ENCODE data around the gene DELE1. TPM values are rescaled to one million over a fixed set of nuclear protein-coding genes. Genes with fewer than 3 reads are reported as not detected.
"Not testable (repeated sequence)": the region's sequence is repeated elsewhere in the genome, so short reads cannot be mapped to it uniquely, and the experiment has no call there.

Gene DELE1
- total RNA-seq, 1 experiment from 2014 or later: 88.1 TPM

- intact Hi-C loops (cut with micrococcal nuclease): loop anchor here (1.0 kb wide), 2 partner anchors 71 to 256 kb away; no protein-coding TSS in a partner anchor
- H3K27me3 Mint-ChIP-seq (ENCODE audit: insufficient read depth, unreplicated experiment): peaks cover 48% of the 10 kb centered on the region
- no TSS peak for BruUV-seq (replicated peaks)
- CTCF ChIA-PET: interaction anchor here (0.6 to 20.1 kb wide), 38 partner anchors 9 to 1212 kb away, joined by 3 to 677 read pairs (median 4); partner anchors contain the start of genes DELE1, PCDH1, PCDH12 and RNF14
- POLR2A ChIA-PET: interaction anchor here (0.7 to 4.6 kb wide), 8 partner anchors 11 to 80 kb away, joined by 3 to 25 read pairs (median 6); partner anchors contain the start of genes PCDH1 and RNF14
- no peak overlapping the region for H3K27ac Mint-ChIP-seq (ENCODE audit: low read depth, unreplicated experiment)
- H3K4me3 Mint-ChIP-seq (ENCODE audit: unreplicated experiment): no peak overlapping the region
- peak; percentile 60 for TF ChIP-seq CTCF (IDR thresholded peaks at IDR 0.05; ENCODE audit: unreplicated experiment)
- H3K36me3 Mint-ChIP-seq (ENCODE audit: insufficient read depth, unreplicated experiment): no peaks in the 10 kb centered on the region
- H3K9me3 Mint-ChIP-seq (ENCODE audit: unreplicated experiment): no peaks in the 10 kb centered on the region
- peak; percentile 45 for DNase-seq (ENCODE audit: unreplicated experiment)
- H3K4me1 Mint-ChIP-seq (ENCODE audit: insufficient read depth, unreplicated experiment): no peaks in the 10 kb centered on the region
Measured at GRCh38 chr5:141889282-141889871, 34.3 kb upstream of the DELE1 start.

- peaks cover 48% of the 10 kb centered on the region for H3K27me3 Mint-ChIP-seq (ENCODE audit: insufficient read depth, unreplicated experiment)
- not testable (repeated sequence) for H3K27ac Mint-ChIP-seq (ENCODE audit: low read depth, unreplicated experiment); BruUV-seq (replicated peaks)
Measured at GRCh38 chr5:141890429-141890828, 33.2 kb upstream of the DELE1 start.

GRCh38 chr5:141897425-141897824, 26.2 kb upstream of the DELE1 start:
- no peak overlapping the region for H3K27ac Mint-ChIP-seq (ENCODE audit: low read depth, unreplicated experiment)
- no peak for DNase-seq (ENCODE audit: unreplicated experiment)
- TF ChIP-seq CTCF (IDR thresholded peaks at IDR 0.05; ENCODE audit: unreplicated experiment): no peak
- POLR2A ChIA-PET: interaction anchor here (0.6 to 1.1 kb wide), 2 partner anchors 9 to 202 kb away, joined by 3 read pairs; no protein-coding TSS in a partner anchor
- H3K4me1 Mint-ChIP-seq (ENCODE audit: insufficient read depth, unreplicated experiment): no peaks in the 10 kb centered on the region
- H3K36me3 Mint-ChIP-seq (ENCODE audit: insufficient read depth, unreplicated experiment): no peaks in the 10 kb centered on the region
- BruUV-seq (replicated peaks): no TSS peak
- no peak overlapping the region for H3K4me3 Mint-ChIP-seq (ENCODE audit: unreplicated experiment)
- H3K9me3 Mint-ChIP-seq (ENCODE audit: unreplicated experiment): no peaks in the 10 kb centered on the region
- CTCF ChIA-PET: interaction anchor here (0.5 to 2.3 kb wide), 6 partner anchors 16 to 519 kb away, joined by 5 to 15 read pairs (median 7); no protein-coding TSS in a partner anchor
- peaks cover 30% of the 10 kb centered on the region for H3K27me3 Mint-ChIP-seq (ENCODE audit: insufficient read depth, unreplicated experiment)
- intact Hi-C loops (cut with micrococcal nuclease): no loop called here

More at GRCh38 chr5:141890429-141890828, 33.2 kb upstream of the DELE1 start:
- H3K36me3 Mint-ChIP-seq (ENCODE audit: insufficient read depth, unreplicated experiment); H3K9me3 Mint-ChIP-seq (ENCODE audit: unreplicated experiment); intact Hi-C loops (cut with micrococcal nuclease); DNase-seq (ENCODE audit: unreplicated experiment); H3K4me1 Mint-ChIP-seq (ENCODE audit: insufficient read depth, unreplicated experiment); H3K4me3 Mint-ChIP-seq (ENCODE audit: unreplicated experiment): not testable (repeated sequence)
- CTCF ChIA-PET: interaction anchor here (0.7 to 20.1 kb wide), 17 partner anchors 8 to 250 kb away, joined by 3 to 677 read pairs (median 6); partner anchors contain the start of genes PCDH1, PCDH12 and RNF14
- POLR2A ChIA-PET: interaction anchor here (0.6 to 4.6 kb wide), 8 partner anchors 12 to 179 kb away, joined by 3 to 25 read pairs (median 6); partner anchors contain the start of genes DELE1, PCDH1 and RNF14

GRCh38 chr5:141898448-141899049, 25.1 kb upstream of the DELE1 start:
- Mint-ChIP-seq H3K4me3 (ENCODE audit: unreplicated experiment) (no peak overlapping the region), H3K36me3 (ENCODE audit: insufficient read depth, unreplicated experiment) (no peaks in the 10 kb centered on the region), H3K9me3 (ENCODE audit: unreplicated experiment) (no peaks in the 10 kb centered on the region), H3K4me1 (ENCODE audit: insufficient read depth, unreplicated experiment) (no peaks in the 10 kb centered on the region), H3K27me3 (ENCODE audit: insufficient read depth, unreplicated experiment) (peaks cover 29% of the 10 kb centered on the region), H3K27ac (ENCODE audit: low read depth, unreplicated experiment) (no peak overlapping the region)
- DNase-seq (ENCODE audit: unreplicated experiment): no peak
- BruUV-seq (replicated peaks): no TSS peak
- intact Hi-C loops (cut with micrococcal nuclease): no loop called here
- TF ChIP-seq CTCF (IDR thresholded peaks at IDR 0.05; ENCODE audit: unreplicated experiment): no peak
- ChIA-PET CTCF (interaction anchor here (0.6 to 4.3 kb wide), 6 partner anchors 9 to 262 kb away, joined by 3 to 20 read pairs (median 4); partner anchors contain the start of gene RNF14), POLR2A (interaction anchor here (1.4 kb wide), 1 partner anchor 11 kb away, joined by 4 read pairs; no protein-coding TSS in a partner anchor)
